ENCODE data around the gene ADGRG3. TPM values are rescaled to one million over a fixed set of nuclear protein-coding genes. Genes with fewer than 3 reads are reported as not detected.

The ADGRG3 gene
- total and polyA plus RNA-seq, 2 donors (not counting 1 experiment from before 2014, with no cell fraction given) = not detected

DNA sequence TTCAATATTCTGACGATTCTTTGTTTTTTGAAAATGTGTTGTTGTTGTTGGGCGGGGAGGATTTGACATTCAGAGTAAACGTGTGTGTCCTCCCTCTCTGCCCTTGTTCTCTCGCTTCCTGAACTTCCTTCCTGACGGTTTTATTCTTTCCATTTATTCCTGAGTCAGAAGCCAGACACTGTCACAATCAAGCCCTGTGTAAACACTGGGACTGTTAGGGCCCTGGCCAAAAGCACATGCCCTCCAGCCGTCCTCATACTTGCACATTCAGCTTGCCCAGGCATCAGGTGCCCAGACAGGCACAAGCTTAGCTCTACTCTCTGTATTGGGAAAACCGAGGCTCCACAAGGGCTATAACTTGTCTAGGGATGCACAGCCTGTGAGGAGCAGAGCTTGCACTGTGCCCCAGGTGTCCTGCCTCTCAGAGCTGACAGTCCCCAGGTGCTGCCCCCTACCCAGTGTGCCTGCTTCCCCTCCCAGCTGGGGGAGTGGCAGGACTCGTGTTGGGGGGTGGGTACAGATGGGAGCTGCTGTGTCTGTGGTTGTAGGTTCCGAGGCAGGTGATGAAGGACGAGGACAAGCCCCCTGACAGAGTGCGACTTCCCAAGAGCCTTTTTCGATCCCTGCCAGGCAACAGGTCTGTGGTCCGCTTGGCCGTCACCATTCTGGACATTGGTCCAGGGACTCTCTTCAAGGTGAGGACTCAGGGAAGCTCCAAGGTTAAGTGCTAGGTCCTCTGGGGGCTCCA lies 9.7 kb downstream of the ADGRG3 start:
- H3K79me2 ChIP-seq (ENCODE audit: control insufficient read depth, insufficient read depth, low read length) = no peaks in the 10 kb centered on the region
- no peaks in the 10 kb centered on the region for H4K20me1 ChIP-seq (ENCODE audit: control insufficient read depth, insufficient read depth, low read length, poor library complexity, severe bottlenecking)
- Mint-ChIP-seq H3K9me3 (ENCODE audit: insufficient read depth) (no peaks in the 10 kb centered on the region), H3K4me3 (no peak overlapping the region), H3K27ac (no peak overlapping the region), H3K27me3 (peaks cover 10% of the 10 kb centered on the region), H3K4me1 (no peaks in the 10 kb centered on the region)
- H3K27ac ChIP-seq (ENCODE audit: low read length in 2 of 2) = no peak overlapping the region
- no peak for TF ChIP-seq EZH2 (IDR thresholded peaks at IDR 0.05; ENCODE audit: borderline replicate concordance, insufficient read depth, low read depth, low read length, poor library complexity, severe bottlenecking)
- TF ChIP-seq, protein P1, sequence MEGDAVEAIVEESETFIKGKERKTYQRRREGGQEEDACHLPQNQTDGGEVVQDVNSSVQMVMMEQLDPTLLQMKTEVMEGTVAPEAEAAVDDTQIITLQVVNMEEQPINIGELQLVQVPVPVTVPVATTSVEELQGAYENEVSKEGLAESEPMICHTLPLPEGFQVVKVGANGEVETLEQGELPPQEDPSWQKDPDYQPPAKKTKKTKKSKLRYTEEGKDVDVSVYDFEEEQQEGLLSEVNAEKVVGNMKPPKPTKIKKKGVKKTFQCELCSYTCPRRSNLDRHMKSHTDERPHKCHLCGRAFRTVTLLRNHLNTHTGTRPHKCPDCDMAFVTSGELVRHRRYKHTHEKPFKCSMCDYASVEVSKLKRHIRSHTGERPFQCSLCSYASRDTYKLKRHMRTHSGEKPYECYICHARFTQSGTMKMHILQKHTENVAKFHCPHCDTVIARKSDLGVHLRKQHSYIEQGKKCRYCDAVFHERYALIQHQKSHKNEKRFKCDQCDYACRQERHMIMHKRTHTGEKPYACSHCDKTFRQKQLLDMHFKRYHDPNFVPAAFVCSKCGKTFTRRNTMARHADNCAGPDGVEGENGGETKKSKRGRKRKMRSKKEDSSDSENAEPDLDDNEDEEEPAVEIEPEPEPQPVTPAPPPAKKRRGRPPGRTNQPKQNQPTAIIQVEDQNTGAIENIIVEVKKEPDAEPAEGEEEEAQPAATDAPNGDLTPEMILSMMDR (IDR thresholded peaks at IDR 0.05) = no peak
- POLR2A ChIA-PET = no interaction called here
- H3K4me1 ChIP-seq (ENCODE audit: control insufficient read depth in 2 of 2, insufficient read depth in 2 of 2, low read length in 2 of 2) = peaks cover 0 to 4% of the 10 kb centered on the region in 2 donors
- peaks cover 0 to 4% (median 2%) of the 10 kb centered on the region in 4 experiments for H3K27me3 ChIP-seq (replicated peaks in 1 of 4; ENCODE audit: control extremely low read depth in 1 of 4, control insufficient read depth in 3 of 4, insufficient read depth in 4 of 4, low read length in 3 of 4)
- no peak overlapping the region for H3K4me2 ChIP-seq (replicated peaks; ENCODE audit: low read depth, low read length, poor library complexity, severe bottlenecking)
- 65% methylated on average over 11 of the region's 14 CpGs for WGBS (ENCODE audit: insufficient coverage)
- ATAC-seq (ENCODE audit: low read depth) (no peak), DNase-seq (no peak)
- CTCF ChIA-PET = no interaction called here
- H3K36me3 ChIP-seq (replicated peaks in 1 of 2; ENCODE audit: control extremely low read depth in 1 of 2, control insufficient read depth in 1 of 2, extremely low read depth in 1 of 2, insufficient read depth in 2 of 2, low read length in 1 of 2) = no peaks in the 10 kb centered on the region
- no peak overlapping the region for H3K4me3 ChIP-seq (ENCODE audit: control extremely low read depth in 1 of 5, extremely low read depth in 1 of 5, insufficient read depth in 1 of 5, low read depth in 2 of 5, low read length in 4 of 5)
- H3K9ac ChIP-seq (ENCODE audit: low read length) = no peak overlapping the region
- no peaks in the 10 kb centered on the region for H3K9me3 ChIP-seq (ENCODE audit: control extremely low read depth in 1 of 3, control insufficient read depth in 2 of 3, insufficient read depth in 1 of 3, low read length in 2 of 3)
- intact Hi-C loops (cut with micrococcal nuclease) = no loop called here
- H2AFZ ChIP-seq (ENCODE audit: insufficient read depth, low read depth, low read length, poor library complexity, severe bottlenecking) = no peak overlapping the region

DNA sequence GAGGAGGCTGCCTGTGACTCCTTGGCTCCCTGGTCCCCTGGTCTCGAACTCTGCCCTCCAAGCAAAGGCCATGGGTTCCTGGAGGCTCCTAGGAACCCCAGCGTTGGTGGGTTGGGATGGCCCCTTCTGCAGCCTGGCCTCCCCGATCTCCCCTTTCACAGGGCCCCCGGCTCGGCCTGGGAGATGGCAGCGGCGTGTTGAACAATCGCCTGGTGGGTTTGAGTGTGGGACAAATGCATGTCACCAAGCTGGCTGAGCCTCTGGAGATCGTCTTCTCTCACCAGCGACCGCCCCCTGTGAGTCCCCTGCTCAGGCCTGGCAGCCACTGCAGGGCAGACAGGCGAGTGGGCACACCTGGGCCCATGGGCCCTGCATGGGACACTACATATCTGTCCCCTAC lies 10.9 kb downstream of the ADGRG3 start:
- ChIA-PET POLR2A (no interaction called here), CTCF (no interaction called here)
- H3K4me1 Mint-ChIP-seq = no peaks in the 10 kb centered on the region
- no peaks in the 10 kb centered on the region for H3K9me3 Mint-ChIP-seq (ENCODE audit: insufficient read depth)
- no peak overlapping the region for H3K27ac Mint-ChIP-seq
- Histone ChIP-seq H4K20me1 (ENCODE audit: control insufficient read depth, insufficient read depth, low read length, poor library complexity, severe bottlenecking) (no peaks in the 10 kb centered on the region), H3K27ac (ENCODE audit: low read length in 2 of 2) (no peak overlapping the region), H3K4me1 (ENCODE audit: control insufficient read depth in 2 of 2, insufficient read depth in 2 of 2, low read length in 2 of 2) (peaks cover 0 to 4% of the 10 kb centered on the region in 2 donors), H3K9ac (ENCODE audit: low read length) (no peak overlapping the region), H3K4me3 (ENCODE audit: control extremely low read depth in 1 of 5, extremely low read depth in 1 of 5, insufficient read depth in 1 of 5, low read depth in 2 of 5, low read length in 4 of 5) (no peak overlapping the region), H3K9me3 (ENCODE audit: control extremely low read depth in 1 of 3, control insufficient read depth in 2 of 3, insufficient read depth in 1 of 3, low read length in 2 of 3) (no peaks in the 10 kb centered on the region), H3K79me2 (ENCODE audit: control insufficient read depth, insufficient read depth, low read length) (no peaks in the 10 kb centered on the region), H2AFZ (ENCODE audit: insufficient read depth, low read depth, low read length, poor library complexity, severe bottlenecking) (no peak overlapping the region), H3K36me3 (replicated peaks in 1 of 2; ENCODE audit: control extremely low read depth in 1 of 2, control insufficient read depth in 1 of 2, extremely low read depth in 1 of 2, insufficient read depth in 2 of 2, low read length in 1 of 2) (no peaks in the 10 kb centered on the region), H3K27me3 (replicated peaks in 1 of 4; ENCODE audit: control extremely low read depth in 1 of 4, control insufficient read depth in 3 of 4, insufficient read depth in 4 of 4, low read length in 3 of 4) (no peaks in the 10 kb centered on the region), H3K4me2 (replicated peaks; ENCODE audit: low read depth, low read length, poor library complexity, severe bottlenecking) (no peak overlapping the region)
- TF ChIP-seq, protein P1 (IDR thresholded peaks at IDR 0.05) = no peak
- TF ChIP-seq EZH2 (IDR thresholded peaks at IDR 0.05; ENCODE audit: borderline replicate concordance, insufficient read depth, low read depth, low read length, poor library complexity, severe bottlenecking) = no peak
- H3K27me3 Mint-ChIP-seq = peaks cover 4% of the 10 kb centered on the region
- DNase-seq (no peak), ATAC-seq (ENCODE audit: low read depth) (no peak)
- WGBS (ENCODE audit: insufficient coverage) = 79% methylated on average over 8 of the region's 12 CpGs
- intact Hi-C loops (cut with micrococcal nuclease) = no loop called here
- no peak overlapping the region for H3K4me3 Mint-ChIP-seq
